Lower leg skin (tissue), 3 donors: ENCODE results near the gene NKIRAS1.

ENCODE experiments used
- POLR2A ChIP-seq, 2 donors: fragments of 450-650 bp; IDR thresholded peaks; one replicate each; pipeline ENCODE4 v1.6.1; 2016 to 2017; ENCODE audit warnings: antibody characterized with exemption in 2 of 2, mild to moderate bottlenecking in 1 of 2, moderate library complexity in 1 of 2
- TF ChIP-seq, protein P1 (sequence below), 3 donors: fragments of 450-650 bp; IDR thresholded peaks; one replicate each; pipeline ENCODE4 v1.5.1; 2016; ENCODE audit warnings: antibody characterized with exemption in 3 of 3, mild to moderate bottlenecking in 3 of 3, moderate library complexity in 2 of 3

DNA sequence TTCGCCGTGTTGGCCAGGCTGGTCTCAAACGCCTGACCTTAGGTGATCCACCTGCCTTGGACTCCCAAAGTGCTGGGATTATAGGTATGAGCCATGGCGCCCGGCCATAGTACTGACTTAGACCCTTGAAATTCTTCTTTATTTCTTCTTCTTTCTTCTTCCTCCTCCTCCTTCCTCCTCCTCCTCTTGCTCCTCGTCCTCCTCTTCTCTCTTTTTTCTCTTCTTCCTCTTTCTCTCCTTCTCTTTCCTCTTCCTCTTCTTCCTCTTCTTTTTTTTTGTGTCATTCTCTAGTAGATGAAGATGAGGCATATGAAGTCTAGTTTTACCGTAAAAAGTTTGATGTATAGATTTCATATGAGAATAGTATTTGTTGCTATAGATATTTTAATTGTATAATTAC is 9.5 kb upstream of the NKIRAS1 start:
- TF ChIP-seq, protein P1, sequence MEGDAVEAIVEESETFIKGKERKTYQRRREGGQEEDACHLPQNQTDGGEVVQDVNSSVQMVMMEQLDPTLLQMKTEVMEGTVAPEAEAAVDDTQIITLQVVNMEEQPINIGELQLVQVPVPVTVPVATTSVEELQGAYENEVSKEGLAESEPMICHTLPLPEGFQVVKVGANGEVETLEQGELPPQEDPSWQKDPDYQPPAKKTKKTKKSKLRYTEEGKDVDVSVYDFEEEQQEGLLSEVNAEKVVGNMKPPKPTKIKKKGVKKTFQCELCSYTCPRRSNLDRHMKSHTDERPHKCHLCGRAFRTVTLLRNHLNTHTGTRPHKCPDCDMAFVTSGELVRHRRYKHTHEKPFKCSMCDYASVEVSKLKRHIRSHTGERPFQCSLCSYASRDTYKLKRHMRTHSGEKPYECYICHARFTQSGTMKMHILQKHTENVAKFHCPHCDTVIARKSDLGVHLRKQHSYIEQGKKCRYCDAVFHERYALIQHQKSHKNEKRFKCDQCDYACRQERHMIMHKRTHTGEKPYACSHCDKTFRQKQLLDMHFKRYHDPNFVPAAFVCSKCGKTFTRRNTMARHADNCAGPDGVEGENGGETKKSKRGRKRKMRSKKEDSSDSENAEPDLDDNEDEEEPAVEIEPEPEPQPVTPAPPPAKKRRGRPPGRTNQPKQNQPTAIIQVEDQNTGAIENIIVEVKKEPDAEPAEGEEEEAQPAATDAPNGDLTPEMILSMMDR (IDR thresholded peaks at IDR 0.05) = no peak
- no peak for TF ChIP-seq POLR2A (IDR thresholded peaks at IDR 0.05)
